ENCODE measurements around the gene ZPBP2.

Gene ZPBP2

DNA sequence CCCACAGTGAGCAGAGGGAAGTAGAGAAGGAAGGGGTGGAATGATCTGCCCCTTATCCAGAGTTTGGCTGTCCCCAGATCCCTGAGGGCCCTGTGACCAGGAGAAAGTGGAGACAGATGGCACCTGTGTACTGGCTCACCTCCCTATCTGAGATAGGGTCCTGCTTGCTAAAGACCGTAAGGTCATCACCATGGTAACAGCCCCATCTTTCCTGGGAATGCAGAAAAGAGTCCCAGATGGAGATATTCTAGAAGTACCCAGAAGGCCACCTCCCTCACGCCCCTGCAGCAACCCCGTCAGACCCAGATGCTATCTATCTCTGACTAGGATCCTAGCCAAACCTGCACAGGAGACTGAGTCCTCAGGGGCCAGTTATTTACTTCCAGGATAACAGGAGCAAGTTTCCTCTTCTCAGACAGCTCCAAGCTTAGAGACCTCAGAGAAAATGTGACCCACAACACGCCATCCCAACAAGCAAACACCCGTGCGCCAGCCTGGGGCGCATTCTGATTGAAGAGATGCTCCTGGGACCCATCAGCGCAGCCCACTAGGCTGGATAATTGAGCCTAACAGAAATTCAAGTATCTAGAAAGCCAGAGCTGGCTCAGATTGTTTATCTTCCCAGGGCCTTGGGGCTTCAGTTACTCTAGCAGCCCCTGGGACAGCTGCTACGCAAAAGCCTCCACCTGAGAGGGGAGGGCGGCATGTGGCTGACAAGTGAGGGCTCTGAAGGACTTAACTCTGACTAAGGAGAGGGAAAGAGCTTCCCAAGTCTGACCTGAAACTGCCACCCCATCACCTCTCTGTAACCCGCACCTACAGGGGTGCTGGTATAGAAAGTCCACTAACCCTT lies 57.5 kb downstream of the ZPBP2 start:
- Histone ChIP-seq H2BK12ac (ENCODE audit: low read length) (no peak overlapping the region), H3K4ac (ENCODE audit: low read length) (no peak overlapping the region), H3K14ac (ENCODE audit: low read length) (no peak overlapping the region), H3K9me3 (replicated peaks in 1 of 2; ENCODE audit: control insufficient read depth in 2 of 2, insufficient read depth in 1 of 2, low read depth in 1 of 2, low read length in 2 of 2) (peaks cover 0 to 2% of the 10 kb centered on the region in 2 donors), H2BK120ac (ENCODE audit: low read depth, low read length) (no peak overlapping the region), H3K18ac (ENCODE audit: low read length) (no peak overlapping the region), H2BK5ac (ENCODE audit: low read length) (no peak overlapping the region), H3K9ac (ENCODE audit: low read depth, low read length, poor library complexity) (no peak overlapping the region), H3K4me3 (ENCODE audit: low read length in 2 of 2) (no peak overlapping the region), H2AFZ (ENCODE audit: low read length) (no peak overlapping the region), H3K79me1 (ENCODE audit: low read depth, low read length) (peaks cover 12% of the 10 kb centered on the region), H3K4me2 (ENCODE audit: insufficient read depth, low read length, poor library complexity, severe bottlenecking) (no peak overlapping the region), H4K91ac (ENCODE audit: low read depth, low read length, poor library complexity) (no peak overlapping the region), H3K27ac (replicated peaks; ENCODE audit: low read length) (no peak overlapping the region), H3K27me3 (ENCODE audit: control insufficient read depth in 3 of 3, insufficient read depth in 3 of 3, low read depth in 1 of 3, low read length in 3 of 3) (no peaks in the 10 kb centered on the region), H3K36me3 (replicated peaks in 1 of 2; ENCODE audit: control insufficient read depth in 2 of 2, insufficient read depth in 2 of 2, low read length in 2 of 2) (peaks cover 27 to 42% of the 10 kb centered on the region in 2 donors), H2BK15ac (ENCODE audit: low read length) (no peak overlapping the region), H3K23ac (ENCODE audit: low read depth, low read length, poor library complexity) (no peak overlapping the region), H4K8ac (ENCODE audit: low read depth, low read length) (no peak overlapping the region), H3K4me1 (ENCODE audit: control insufficient read depth in 2 of 2, insufficient read depth in 1 of 2, low read depth in 1 of 2, low read length in 2 of 2) (peaks cover 6 to 13% of the 10 kb centered on the region in 2 donors), H2AK5ac (ENCODE audit: low read depth, low read length) (no peak overlapping the region)
- no peak for DNase-seq (ENCODE audit: low spot score)
- no CpG with 5 or more reads among the region's 11 CpGs for WGBS, 2 donors (ENCODE audit: extremely low coverage in 2 of 2, insufficient read length in 2 of 2, insufficient replicate concordance in 1 of 2)

DNA sequence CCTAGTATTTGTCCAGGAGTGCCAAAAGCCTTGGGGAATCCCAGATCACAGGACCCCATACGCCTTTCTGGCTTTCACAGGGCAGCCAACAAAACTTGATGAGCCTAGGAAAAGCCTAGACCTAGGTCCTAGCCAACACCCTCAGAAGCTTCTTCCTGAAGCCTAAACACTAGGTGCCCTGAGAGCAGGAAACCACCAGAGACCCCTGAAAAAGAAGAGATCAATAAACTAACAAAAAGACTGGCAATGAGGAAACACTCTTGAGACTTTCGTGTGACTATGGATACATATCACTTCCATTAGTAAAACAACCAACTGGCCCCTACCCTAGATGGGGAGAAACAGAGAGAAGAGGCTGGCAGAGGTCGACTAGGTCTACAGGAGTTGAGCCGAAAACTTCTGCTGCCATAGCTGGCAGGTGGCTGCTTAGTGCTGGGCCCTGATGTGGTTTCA lies 58.2 kb downstream of the ZPBP2 start:
- H4K8ac ChIP-seq (ENCODE audit: low read depth, low read length), result no peak overlapping the region
- no peak overlapping the region for H2BK5ac ChIP-seq (ENCODE audit: low read length)
- H3K4me3 ChIP-seq (ENCODE audit: low read length in 2 of 2), result peak overlapping the region; percentile 62 to 93
- H3K4me1 ChIP-seq (ENCODE audit: control insufficient read depth in 2 of 2, insufficient read depth in 1 of 2, low read depth in 1 of 2, low read length in 2 of 2), result peaks cover 6 to 13% of the 10 kb centered on the region in 2 donors
- no peaks in the 10 kb centered on the region for H3K27me3 ChIP-seq (ENCODE audit: control insufficient read depth in 3 of 3, insufficient read depth in 3 of 3, low read depth in 1 of 3, low read length in 3 of 3)
- H2BK15ac ChIP-seq (ENCODE audit: low read length), result no peak overlapping the region
- H3K4ac ChIP-seq (ENCODE audit: low read length), result no peak overlapping the region
- no peak for DNase-seq (ENCODE audit: low spot score)
- peak overlapping the region; percentile 82 for H3K4me2 ChIP-seq (ENCODE audit: insufficient read depth, low read length, poor library complexity, severe bottlenecking)
- peaks cover 12% of the 10 kb centered on the region for H3K79me1 ChIP-seq (ENCODE audit: low read depth, low read length)
- no peak overlapping the region for H3K14ac ChIP-seq (ENCODE audit: low read length)
- no peak overlapping the region for H4K91ac ChIP-seq (ENCODE audit: low read depth, low read length, poor library complexity)
- no peak overlapping the region for H3K23ac ChIP-seq (ENCODE audit: low read depth, low read length, poor library complexity)
- WGBS, 2 donors (ENCODE audit: extremely low coverage in 2 of 2, insufficient read length in 2 of 2, insufficient replicate concordance in 1 of 2), result no CpG with 5 or more reads among the region's 4 CpGs
- H3K36me3 ChIP-seq (replicated peaks in 1 of 2; ENCODE audit: control insufficient read depth in 2 of 2, insufficient read depth in 2 of 2, low read length in 2 of 2), result peaks cover 27 to 35% of the 10 kb centered on the region in 2 donors
- H2AFZ ChIP-seq (ENCODE audit: low read length), result no peak overlapping the region
- peak overlapping the region; percentile 47 for H3K9ac ChIP-seq (ENCODE audit: low read depth, low read length, poor library complexity)
- H3K18ac ChIP-seq (ENCODE audit: low read length), result no peak overlapping the region
- H2BK120ac ChIP-seq (ENCODE audit: low read depth, low read length), result no peak overlapping the region
- H2AK5ac ChIP-seq (ENCODE audit: low read depth, low read length), result no peak overlapping the region
- H2BK12ac ChIP-seq (ENCODE audit: low read length), result no peak overlapping the region
- H3K27ac ChIP-seq (replicated peaks; ENCODE audit: low read length), result no peak overlapping the region
- peaks cover 0 to 2% of the 10 kb centered on the region in 2 donors for H3K9me3 ChIP-seq (replicated peaks in 1 of 2; ENCODE audit: control insufficient read depth in 2 of 2, insufficient read depth in 1 of 2, low read depth in 1 of 2, low read length in 2 of 2)

DNA sequence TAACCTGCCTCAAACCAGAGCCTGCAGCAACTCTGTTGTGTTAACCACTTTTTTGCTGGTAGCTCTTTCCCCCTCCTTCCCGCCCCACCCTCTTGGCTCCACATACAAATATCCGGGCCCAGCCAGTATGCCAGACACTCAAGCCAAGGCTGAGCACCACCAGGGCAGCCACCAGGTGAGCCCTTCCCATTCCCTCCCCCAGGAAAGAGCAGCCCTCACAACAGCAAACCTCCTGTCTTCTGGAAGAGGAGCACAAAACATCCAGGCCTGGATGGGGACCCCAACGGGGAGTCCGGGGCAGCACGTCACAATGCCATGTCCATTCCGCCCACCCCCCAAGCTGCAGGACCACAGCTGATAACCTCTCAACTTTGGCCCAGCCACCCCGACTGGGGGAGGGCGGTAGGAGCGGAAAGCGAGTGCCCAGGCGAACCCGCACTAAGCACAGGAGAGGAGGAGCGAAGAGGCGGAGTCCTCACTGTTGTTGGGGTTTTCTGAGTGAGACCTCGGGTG lies 58.6 kb downstream of the ZPBP2 start:
- Histone ChIP-seq H3K4ac (ENCODE audit: low read length) (no peak overlapping the region), H3K4me2 (ENCODE audit: insufficient read depth, low read length, poor library complexity, severe bottlenecking) (peak overlapping the region; percentile 82), H3K79me1 (ENCODE audit: low read depth, low read length) (peaks cover 12% of the 10 kb centered on the region), H2BK120ac (ENCODE audit: low read depth, low read length) (no peak overlapping the region), H2BK15ac (ENCODE audit: low read length) (no peak overlapping the region), H2AK5ac (ENCODE audit: low read depth, low read length) (peak overlapping the region; percentile 91), H4K8ac (ENCODE audit: low read depth, low read length) (no peak overlapping the region), H3K4me3 (ENCODE audit: low read length in 2 of 2) (peak overlapping the region; percentile 62 to 93), H3K36me3 (replicated peaks in 1 of 2; ENCODE audit: control insufficient read depth in 2 of 2, insufficient read depth in 2 of 2, low read length in 2 of 2) (peaks cover 22 to 31% of the 10 kb centered on the region in 2 donors), H3K18ac (ENCODE audit: low read length) (peak overlapping the region; percentile 95), H3K9ac (ENCODE audit: low read depth, low read length, poor library complexity) (peak overlapping the region; percentile 98), H4K91ac (ENCODE audit: low read depth, low read length, poor library complexity) (no peak overlapping the region), H3K27me3 (ENCODE audit: control insufficient read depth in 3 of 3, insufficient read depth in 3 of 3, low read depth in 1 of 3, low read length in 3 of 3) (no peaks in the 10 kb centered on the region), H3K23ac (ENCODE audit: low read depth, low read length, poor library complexity) (peak overlapping the region; percentile 97), H2BK5ac (ENCODE audit: low read length) (peak overlapping the region; percentile 87), H2AFZ (ENCODE audit: low read length) (peak overlapping the region; percentile 96), H3K4me1 (ENCODE audit: control insufficient read depth in 2 of 2, insufficient read depth in 1 of 2, low read depth in 1 of 2, low read length in 2 of 2) (peaks cover 6 to 13% of the 10 kb centered on the region in 2 donors), H3K27ac (replicated peaks; ENCODE audit: low read length) (no peak overlapping the region), H3K9me3 (replicated peaks in 1 of 2; ENCODE audit: control insufficient read depth in 2 of 2, insufficient read depth in 1 of 2, low read depth in 1 of 2, low read length in 2 of 2) (peaks cover 0 to 2% of the 10 kb centered on the region in 2 donors), H3K14ac (ENCODE audit: low read length) (peak overlapping the region; percentile 63), H2BK12ac (ENCODE audit: low read length) (no peak overlapping the region)
- DNase-seq (ENCODE audit: low spot score), result peak; percentile 26
- no CpG with 5 or more reads among the region's 15 CpGs for WGBS, 2 donors (ENCODE audit: extremely low coverage in 2 of 2, insufficient read length in 2 of 2, insufficient replicate concordance in 1 of 2)

Measured in neuronal stem cell (in vitro differentiated cells).